ENCODE measurements around the gene DNAH1. TPM values are rescaled to one million over a fixed set of nuclear protein-coding genes. Genes with fewer than 3 reads are reported as not detected.

DNAH1 gene
- total RNA-seq, 2 donors from 2014 or later, result 7.0 to 9.1 TPM

- Histone ChIP-seq H3K9me3 (no peaks in the 10 kb centered on the region), H3K9ac (ENCODE audit: low read depth in 2 of 2, low read length in 2 of 2) (no peak overlapping the region), H3K4me1 (no peaks in the 10 kb centered on the region), H3K4me3 (no peak overlapping the region), H3K36me3 (no peaks in the 10 kb centered on the region), H3K27me3 (no peaks in the 10 kb centered on the region), H3K27ac (no peak overlapping the region)
- intact Hi-C loops (cut with DNase I), result no loop called here
- no peak for DNase-seq
- TF ChIP-seq CTCF (IDR thresholded peaks at IDR 0.05), result no peak
Observed at GRCh38 chr3:52441091-52441771, 125.1 kb downstream of the DNAH1 start.

GRCh38 chr3:52441772-52442332 is 125.7 kb downstream of the DNAH1 start:
- intact Hi-C loops (cut with DNase I), result no loop called here
- no peak for DNase-seq
- Histone ChIP-seq H3K4me1 (no peaks in the 10 kb centered on the region), H3K36me3 (no peaks in the 10 kb centered on the region), H3K9me3 (no peaks in the 10 kb centered on the region), H3K27me3 (no peaks in the 10 kb centered on the region), H3K9ac (ENCODE audit: low read depth in 2 of 2, low read length in 2 of 2) (no peak overlapping the region), H3K27ac (no peak overlapping the region), H3K4me3 (no peak overlapping the region)
- no peak for TF ChIP-seq CTCF (IDR thresholded peaks at IDR 0.05)

DNA sequence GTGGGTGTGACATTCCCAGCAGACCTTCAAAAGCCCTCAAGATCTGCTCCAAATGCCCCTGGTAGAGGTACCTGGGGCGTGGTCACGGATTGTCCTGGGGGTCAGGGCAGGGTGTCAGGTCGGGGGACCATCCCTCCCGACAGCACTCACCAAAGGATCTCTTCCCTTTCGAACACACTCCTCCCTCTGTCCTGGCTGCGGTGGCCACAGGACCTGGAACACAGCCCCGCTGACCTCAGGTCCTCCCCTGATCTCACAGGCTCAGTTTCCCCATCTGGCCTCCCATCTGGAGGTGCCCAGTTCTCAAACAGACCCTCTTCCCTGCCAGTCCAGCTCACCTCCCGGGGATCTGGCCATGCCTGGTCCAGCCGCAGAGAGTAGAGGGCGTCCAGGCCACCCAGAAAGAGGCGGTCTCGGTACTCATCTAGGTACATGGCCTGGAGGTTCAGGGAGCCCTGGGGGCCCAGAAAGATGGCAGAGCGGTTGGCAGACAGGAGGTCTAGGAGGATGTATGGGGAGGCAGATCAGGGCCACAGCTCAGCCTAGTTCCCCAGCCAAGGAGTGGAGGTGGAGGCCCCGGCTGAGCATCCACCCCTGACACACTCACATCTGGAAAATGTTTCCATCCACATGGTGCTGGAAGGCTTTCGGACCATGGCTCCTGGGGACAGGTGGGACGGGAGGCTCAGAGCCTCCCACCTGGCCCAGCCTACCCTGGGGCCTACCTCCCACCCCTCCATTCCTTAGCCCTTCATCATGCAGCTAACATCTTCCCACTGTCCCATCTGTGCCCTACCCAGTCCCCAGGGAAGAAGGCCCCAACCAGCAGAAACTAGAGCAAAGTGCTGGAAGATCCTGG is 126.5 kb downstream of the DNAH1 start:
- Histone ChIP-seq H3K9ac (ENCODE audit: low read depth in 2 of 2, low read length in 2 of 2) (no peak overlapping the region), H3K9me3 (no peaks in the 10 kb centered on the region), H3K36me3 (no peaks in the 10 kb centered on the region), H3K4me3 (no peak overlapping the region), H3K4me1 (no peaks in the 10 kb centered on the region), H3K27me3 (no peaks in the 10 kb centered on the region), H3K27ac (no peak overlapping the region)
- intact Hi-C loops (cut with DNase I), result no loop called here
- no peak for DNase-seq
- no peak for TF ChIP-seq CTCF (IDR thresholded peaks at IDR 0.05)

DNA sequence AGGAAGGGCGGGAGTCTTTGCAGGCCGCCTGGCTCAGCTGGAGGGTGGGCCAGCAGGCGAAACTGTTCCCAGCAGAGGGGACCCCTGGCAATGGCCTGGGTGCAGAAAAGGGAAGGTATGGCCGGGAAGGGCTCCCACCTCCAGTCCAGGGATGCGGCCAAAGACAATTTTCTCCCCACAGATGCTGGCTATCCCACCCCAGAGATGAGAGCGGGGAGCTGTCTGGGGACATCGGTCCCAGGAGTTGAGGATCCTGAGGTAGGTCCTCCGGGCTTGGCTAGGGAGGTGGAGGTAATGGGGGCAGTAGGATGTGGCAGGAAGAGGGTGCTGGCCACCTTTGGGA is 127.1 kb downstream of the DNAH1 start:
- no peak overlapping the region for H3K4me3 ChIP-seq
- no peaks in the 10 kb centered on the region for H3K9me3 ChIP-seq
- intact Hi-C loops (cut with DNase I), result no loop called here
- no peak overlapping the region for H3K9ac ChIP-seq (ENCODE audit: low read depth in 2 of 2, low read length in 2 of 2)
- H3K27me3 ChIP-seq, result no peaks in the 10 kb centered on the region
- no peak overlapping the region for H3K27ac ChIP-seq
- no peak for DNase-seq
- no peaks in the 10 kb centered on the region for H3K36me3 ChIP-seq
- no peaks in the 10 kb centered on the region for H3K4me1 ChIP-seq
- TF ChIP-seq CTCF (IDR thresholded peaks at IDR 0.05), result no peak

DNA sequence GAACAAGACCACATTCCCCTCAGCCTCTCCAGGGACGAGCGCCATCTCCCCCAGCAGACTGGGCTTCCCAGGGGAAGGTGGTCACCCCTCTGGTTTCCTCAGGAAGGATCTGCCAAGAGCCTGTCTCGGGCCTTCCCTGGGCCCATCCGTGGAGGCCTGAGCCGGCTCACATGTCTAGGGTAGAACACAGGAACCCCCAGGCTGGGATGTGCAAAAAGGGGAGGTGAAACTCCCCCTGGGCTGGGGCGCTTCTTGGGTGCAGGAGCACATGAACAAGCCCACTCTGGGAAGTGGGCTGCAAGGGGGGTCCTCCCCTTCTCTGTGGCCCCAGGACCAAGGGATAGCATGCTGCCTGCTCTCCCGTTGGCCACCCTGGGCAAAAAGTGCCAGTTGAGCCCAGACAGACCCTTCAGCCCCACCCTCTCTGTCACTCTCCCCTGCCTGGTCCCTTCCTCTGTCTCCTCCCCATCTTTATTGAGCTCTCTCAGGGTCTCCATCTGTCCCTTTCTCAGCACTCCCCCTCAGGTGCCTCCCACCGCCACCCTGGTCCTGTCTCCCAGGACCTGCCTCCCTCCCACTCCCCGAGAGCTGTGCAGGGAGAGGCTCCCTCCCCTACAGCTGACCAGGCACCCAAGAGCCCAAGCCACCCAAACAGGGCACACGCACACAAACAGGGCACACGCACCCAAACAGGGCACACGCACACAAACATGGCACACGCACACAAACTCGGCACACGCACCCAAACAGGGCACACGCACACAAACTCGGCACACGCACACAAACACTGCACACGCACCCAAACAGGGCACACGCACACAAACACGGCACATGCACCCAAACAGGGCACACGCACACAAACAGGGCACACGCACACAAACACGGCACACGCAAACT is 127.9 kb downstream of the DNAH1 start:
- intact Hi-C loops (cut with DNase I), result no loop called here
- H3K36me3 ChIP-seq, result no peaks in the 10 kb centered on the region
- H3K9me3 ChIP-seq, result no peaks in the 10 kb centered on the region
- H3K4me1 ChIP-seq, result no peaks in the 10 kb centered on the region
- H3K4me3 ChIP-seq, result no peak overlapping the region
- no peaks in the 10 kb centered on the region for H3K27me3 ChIP-seq
- TF ChIP-seq CTCF (IDR thresholded peaks at IDR 0.05), result no peak
- no peak overlapping the region for H3K27ac ChIP-seq
- no peak overlapping the region for H3K9ac ChIP-seq (ENCODE audit: low read depth in 2 of 2, low read length in 2 of 2)
- DNase-seq, result no peak

Data from colonic mucosa (tissue), 4 donors.